ENCODE measurements around the gene PON1.

PON1 gene

DNA sequence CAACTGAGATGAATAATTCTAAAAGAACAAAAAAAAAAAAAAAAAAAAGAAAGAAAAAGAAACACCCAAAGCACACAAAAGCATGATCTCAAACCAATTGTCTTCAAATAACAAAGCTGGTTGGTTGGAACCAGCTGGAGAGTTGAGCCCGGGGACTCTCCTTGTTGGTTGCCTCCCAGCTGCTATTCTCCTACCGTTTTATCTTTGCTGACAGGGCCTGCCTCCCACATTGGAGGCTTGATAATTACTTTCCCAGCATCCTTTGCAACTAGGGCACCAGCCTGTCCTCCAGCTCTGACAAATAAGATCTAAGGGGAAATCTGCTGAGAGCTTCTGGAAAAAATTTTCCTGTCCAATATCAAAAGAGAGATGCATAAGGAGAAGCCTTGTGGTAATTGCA is 6.8 kb downstream of the PON1 start:
- no peak for DNase-seq (ENCODE audit: low read depth)

DNA sequence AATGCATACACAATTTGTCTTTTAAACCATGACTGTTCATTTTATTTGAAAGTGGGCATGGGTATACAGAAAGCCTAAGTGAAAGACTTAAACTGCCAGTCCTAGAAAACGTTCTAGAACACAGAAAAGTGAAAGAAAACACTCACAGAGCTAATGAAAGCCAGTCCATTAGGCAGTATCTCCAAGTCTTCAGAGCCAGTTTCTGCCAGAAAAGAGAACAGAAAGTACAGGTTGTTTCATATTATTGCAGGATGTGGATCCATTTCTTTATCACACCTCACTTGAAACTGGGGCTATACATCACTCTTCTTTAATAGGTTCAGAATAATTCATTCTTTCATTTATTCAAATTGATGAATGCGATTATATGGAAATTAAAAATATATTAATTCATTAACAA is 7.7 kb downstream of the PON1 start:
- DNase-seq (ENCODE audit: low read depth) = no peak

DNA sequence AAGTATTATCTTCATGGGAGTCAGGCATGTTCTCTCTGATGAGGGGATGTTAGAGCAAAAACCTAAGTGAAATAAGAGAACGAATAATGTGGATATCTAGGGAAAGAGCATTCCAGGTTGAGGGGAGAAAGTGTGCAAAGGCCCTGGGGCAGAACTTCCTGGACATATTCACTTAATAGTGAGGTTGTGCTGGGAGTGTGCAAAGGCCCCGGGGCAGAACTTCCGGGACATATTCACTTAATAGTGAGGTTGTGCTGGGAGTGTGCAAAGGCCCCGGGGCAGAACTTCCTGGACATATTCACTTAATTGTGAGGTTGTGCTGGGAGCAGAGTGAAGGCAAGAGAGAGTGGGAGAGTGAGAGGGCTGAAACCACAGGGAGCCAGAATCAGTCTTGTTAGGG is 11.8 kb downstream of the PON1 start:
- DNase-seq (ENCODE audit: low read depth) = no peak

DNA sequence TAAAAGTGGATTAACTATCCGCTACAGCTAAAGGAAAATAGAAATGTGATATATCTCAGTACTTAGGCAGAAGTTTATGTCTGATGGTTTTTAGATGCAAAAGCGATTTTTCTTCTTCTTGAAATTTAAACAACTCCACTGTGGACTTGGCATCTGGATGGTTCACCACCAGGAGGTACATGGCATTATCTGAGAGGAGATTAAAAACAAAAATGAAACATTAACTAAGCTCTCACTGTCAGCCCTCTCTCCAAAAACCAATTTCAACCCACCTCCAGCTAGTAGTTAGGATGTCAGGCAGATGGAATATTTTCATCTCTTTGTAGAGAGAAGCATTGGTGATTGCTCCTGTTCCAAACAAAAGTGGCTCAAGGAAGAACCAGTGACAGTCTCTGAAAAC is 12.9 kb downstream of the PON1 start:
- DNase-seq (ENCODE audit: low read depth) = no peak

DNA sequence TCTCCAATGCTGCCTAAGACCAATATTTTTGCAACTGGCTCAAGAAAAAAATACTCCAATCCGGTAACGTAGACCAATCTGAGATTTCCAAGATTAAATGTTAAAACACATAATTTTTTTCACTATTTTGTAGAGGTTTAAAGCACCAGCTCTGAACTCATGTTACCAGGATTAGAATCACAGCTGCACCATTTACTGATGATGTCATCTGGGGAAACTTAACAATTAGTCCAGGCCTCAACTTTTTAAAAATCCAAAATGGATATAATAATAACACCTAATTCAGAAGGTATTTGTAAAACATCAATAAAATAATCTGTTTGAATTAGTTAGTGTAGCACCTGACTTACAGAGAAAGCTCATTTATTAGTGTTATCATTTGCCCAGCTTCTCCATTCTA is 14.4 kb downstream of the PON1 start:
- DNase-seq (ENCODE audit: low read depth) = no peak

DNA sequence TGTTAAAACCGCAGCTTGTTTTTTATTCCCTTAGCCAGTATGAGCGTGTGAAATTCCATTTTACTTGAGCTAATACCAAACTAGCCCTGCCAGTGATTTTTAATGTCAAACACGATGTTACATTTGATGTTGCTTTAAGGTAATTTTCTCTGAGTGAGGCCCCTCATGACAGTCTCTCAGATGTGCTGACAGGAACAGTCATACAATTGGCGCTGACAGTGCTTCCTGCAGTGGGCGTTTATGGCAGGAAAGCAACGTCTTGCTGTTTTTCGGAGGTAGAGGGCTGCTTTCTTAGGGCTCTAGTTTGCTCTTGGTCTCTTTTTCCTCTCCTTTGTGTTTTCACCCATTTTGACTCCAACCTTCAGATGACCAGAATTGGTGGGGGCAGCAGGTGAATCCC is 19.3 kb downstream of the PON1 start:
- no peak for DNase-seq (ENCODE audit: low read depth)

DNA sequence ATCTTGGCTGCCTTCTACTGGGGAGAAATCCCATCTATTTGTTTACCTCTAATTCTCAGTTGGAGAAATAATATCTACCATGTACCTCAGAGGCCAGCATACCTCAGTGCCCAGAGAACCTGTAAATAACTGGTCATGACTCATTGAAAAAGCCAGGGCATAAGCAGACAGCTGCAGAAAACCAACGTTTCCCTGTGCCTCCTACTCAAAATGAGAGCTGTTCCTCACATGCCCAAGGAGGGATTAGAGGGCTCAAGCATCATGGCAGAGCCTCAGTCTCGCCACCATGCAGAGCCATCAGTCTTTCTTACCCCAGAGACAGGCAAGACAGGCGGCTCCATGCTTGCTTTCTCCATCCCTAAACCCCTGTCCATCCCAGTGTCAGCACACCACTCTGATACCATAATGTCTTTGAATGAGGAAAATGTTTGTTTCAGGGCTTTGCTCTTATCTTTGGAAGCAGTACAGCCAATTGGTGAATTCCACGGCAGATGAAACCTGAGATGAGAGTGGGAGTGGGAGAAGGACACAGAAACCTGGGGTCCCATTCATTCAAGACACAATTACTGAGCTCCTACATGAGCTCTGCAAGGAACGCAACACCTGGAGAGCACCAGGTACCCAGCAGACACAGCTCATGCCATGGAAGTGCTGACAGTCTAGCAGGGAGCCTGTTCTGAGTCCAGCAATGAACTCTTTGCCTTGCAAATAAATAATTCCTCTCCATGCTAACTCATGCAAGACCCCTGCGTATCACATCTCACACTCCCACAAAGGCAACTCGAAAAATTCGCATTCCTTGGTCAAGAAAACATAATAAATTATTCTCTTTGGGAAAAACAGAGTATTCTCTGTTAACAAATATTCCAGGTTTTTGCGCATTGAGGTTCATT is 21.1 kb downstream of the PON1 start:
- DNase-seq (ENCODE audit: low read depth) = no peak

DNA sequence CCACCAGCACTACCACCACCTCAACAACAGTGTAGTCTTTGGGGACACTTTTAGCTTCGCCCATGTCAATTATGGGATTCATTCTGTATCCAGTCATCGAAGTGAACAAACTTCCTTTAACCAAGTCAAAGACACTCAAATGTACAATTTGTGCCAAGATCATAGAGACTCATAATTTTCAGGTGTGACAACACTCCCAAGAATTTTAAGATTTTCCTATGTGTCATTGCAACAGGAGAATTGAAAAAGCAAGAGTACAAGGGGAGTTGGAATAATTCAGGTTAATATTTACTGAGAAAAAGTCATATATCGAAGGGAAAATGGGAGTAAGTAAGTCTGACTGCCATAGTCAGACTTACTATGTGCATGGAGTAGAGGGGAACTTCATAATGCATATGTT is 26.2 kb downstream of the PON1 start:
- no peak for DNase-seq (ENCODE audit: low read depth)

DNA sequence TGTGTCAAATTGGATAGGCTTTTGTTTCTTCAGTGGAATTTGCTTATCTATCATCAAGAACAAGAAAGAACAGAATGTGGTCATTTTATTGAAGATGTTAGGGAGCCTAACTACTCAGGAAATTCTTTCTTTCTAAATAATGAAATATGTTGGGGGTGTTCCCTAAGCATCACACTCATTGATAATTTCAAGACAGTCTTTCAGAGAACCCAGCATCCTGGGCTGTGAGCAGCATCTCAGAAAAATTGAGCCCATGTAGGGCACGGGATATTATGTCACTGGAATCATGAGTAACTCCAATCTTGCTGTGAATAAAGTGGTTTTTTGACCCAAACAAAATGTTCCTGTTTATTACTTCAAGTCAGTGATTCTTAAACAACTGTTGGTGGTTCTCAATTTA is 27.3 kb downstream of the PON1 start:
- no peak for DNase-seq (ENCODE audit: low read depth)

DNA sequence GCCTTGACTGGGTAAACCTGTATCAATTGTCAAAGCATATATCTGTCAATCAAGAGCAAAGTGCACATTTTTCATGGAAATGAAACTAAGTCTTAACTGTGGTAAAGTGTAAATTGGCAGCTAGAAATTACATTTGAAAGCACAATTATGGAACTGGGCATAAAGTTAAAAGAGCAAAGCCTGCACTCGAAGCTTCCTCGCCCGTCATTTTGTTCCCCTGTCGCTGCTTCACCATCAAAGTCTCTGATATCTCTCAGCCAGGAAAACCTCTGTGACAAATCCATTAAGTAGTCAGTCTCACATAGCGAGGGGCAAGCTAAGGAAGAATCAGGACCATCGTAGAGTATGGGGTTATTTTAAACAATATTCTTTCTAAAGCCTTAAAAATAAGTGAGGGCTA is 27.9 kb downstream of the PON1 start:
- no peak for DNase-seq (ENCODE audit: low read depth)

DNA sequence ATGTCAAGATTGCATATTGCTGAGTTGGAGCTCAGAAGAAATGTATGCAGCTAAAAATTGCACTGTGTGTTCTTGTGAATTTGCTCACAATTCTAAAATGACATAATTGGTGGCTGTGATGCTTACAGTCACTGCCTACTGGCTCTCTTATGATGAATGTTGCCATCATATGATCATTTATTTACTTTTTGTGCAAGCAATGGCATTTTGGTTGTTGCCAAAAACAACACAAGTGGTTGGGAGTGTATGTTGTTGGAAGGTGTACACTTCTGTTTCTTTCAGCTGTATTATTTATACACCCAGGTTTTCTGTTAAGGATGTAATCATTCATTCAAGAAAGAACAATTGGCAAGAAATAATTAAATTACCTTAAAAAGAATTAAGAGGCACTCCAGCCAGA is 28.9 kb downstream of the PON1 start:
- no peak for DNase-seq (ENCODE audit: low read depth)

DNA sequence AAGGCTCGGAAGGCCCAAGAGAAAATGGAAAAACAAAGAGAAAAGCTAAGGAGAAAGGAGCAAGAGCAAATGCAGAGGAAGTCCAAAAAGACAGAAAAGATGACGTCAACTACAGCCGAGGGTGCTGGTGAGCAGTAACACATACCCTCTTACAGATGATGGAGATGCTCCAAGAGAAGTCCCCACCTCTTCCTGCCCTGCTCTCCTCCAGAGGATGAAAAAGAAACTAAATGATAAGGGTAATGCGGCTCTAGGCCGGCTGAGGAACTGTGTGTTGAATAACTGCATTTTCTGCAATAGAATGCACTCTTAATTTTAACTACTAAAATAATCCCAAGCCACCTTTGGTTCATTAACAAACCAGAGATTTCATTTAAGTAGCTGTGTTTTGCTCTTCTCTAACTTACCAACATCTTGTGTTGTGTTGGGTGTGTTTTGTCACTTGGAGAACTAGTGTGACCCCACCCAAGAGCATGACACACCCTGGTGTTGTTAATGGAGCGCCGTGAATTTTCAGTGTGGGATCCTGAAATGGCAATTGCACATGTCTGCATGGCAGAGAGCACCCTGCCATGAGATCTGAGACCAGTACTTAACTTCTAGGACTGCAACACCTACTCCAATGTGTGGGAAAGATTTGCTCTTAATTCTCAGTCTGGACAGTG is 34.0 kb downstream of the PON1 start:
- no peak for DNase-seq (ENCODE audit: low read depth)

DNA sequence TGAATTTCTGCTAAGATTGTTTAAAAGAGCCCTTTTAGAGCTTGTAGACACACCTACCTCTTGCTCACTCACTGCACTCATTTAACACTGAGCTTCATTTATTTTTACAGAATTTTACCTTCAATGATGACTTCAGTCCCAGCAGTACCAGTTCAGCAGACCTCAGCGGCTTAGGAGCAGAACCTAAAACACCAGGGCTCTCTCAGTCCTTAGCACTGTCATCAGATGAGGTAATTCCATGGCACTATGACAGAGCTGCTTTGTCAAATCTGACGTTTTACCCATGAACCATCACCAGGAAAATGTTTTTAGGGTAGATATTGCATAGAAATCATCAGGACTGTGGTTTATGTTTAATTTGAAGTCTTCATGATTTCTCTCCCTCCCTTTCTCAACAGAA is 38.2 kb downstream of the PON1 start:
- no peak for DNase-seq (ENCODE audit: low read depth)

DNA sequence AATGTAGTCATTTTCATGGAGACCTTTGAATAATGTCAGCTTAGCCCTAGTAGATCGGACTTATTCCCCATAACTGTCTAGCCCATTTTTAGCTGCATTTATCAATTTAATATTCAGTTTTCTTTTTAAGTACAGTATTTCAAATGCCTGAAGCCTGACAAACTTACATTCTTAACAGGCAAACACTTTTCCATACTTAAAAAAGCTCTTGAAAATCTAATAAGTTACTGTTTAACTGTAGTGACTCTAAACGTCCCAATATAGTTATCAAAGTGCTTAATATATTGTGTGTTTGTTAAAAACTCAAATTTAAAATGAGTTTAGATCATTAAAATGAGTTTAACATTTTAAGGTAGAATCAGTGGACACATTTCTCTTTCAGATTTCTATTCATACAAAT is 44.9 kb downstream of the PON1 start:
- DNase-seq (ENCODE audit: low read depth) = no peak

DNA sequence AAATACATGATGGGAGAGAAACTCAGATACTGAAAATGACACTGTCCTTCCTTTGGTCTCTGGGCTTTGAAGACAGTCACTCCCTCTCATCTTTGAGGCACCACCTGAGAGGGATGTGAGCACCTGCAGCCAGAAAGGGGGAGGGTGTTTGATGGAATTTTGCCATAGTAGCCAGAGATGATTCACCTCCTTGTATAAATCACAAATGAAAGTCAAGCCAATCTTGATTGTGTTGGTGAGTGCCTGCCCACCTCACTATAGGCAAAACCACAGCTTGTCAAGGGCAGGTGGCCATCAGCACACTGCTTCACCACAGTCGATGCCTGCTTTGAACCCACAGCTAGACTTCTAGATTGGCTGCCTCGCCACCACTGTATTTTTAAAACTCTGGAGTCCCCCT is 48.2 kb downstream of the PON1 start:
- DNase-seq (ENCODE audit: low read depth) = no peak

DNA sequence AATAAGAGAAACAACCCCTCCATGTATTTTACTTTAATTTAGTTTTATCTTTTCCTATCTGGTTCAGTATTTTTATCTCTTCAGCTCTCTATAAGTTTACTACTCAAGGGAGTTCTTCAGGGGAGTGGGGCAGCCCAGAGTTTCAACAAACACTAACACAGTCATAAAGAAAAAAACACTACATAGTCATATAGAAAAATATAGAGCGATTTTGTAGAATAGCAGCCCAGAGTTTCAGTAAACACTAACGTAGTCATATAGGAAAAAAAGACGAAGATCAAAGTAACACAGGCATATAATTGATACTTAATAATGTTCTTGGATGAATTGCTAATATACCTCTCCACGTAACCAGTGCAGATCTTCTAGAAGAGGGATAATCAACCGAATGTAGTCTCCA is 54.7 kb downstream of the PON1 start:
- no peak for DNase-seq (ENCODE audit: low read depth)

DNA sequence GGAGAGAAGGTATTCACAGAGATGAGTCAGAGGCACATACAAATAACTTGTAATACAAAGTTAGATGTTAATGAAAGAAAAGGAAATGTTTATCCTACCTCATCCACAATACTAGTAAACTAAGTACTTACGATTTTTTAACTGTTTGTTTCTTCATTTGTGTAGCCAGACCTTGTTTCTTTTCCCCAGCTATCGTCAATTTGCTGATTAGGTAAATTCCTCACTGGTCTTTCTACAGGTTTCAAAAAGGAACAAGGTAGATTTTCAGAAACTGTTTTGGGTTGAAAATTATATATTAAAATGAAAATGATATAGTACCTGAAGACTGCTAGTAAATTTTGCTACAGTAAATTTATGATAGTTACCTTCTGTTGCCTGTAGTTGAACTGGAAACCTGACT is 56.6 kb downstream of the PON1 start:
- no peak for DNase-seq (ENCODE audit: low read depth)

DNA sequence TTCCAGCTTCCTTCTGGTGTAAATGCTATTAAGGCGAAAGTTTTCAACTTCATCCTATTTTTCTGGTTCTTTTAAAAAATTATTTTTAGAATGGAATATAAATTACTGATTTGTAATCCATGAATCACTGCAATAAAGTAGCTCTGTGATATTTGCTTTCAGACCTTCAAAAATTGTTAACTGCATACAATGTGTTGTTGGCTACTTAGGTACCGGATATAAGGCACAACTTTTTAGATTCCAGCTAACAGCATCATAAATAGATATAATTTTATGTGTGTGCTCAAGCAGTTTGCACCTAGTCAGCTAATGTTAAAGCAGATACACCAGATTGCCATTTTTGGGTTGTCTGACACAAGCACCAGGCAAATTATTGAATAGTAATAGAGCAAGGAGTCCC is 58.7 kb downstream of the PON1 start:
- DNase-seq (ENCODE audit: low read depth) = no peak

DNA sequence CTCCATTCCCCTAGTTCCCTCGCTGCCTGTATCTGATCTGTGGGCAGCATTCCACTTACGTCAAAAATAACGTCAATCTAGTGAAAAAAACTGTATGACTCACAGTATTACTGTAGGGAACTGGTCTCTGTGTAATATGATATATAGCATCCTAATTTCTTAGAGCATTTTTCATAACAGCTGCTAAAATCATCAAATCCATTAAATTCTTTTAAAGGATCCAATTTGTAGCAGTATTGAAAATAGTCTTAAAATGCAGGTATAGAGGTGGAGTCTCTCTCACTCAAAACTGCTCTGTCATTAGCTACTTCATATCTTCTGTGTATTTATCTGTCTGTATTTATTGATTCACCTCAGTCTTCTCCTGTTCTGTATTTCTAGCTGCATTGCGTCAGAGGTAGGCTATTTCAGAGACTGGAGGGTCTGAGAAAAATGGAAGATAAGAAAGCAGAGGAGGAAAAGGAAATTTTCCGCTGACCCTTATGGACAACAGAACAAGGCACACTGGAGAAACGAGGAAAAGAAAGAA is 59.9 kb downstream of the PON1 start:
- peak; percentile 87 for DNase-seq (ENCODE audit: low read depth)

DNA sequence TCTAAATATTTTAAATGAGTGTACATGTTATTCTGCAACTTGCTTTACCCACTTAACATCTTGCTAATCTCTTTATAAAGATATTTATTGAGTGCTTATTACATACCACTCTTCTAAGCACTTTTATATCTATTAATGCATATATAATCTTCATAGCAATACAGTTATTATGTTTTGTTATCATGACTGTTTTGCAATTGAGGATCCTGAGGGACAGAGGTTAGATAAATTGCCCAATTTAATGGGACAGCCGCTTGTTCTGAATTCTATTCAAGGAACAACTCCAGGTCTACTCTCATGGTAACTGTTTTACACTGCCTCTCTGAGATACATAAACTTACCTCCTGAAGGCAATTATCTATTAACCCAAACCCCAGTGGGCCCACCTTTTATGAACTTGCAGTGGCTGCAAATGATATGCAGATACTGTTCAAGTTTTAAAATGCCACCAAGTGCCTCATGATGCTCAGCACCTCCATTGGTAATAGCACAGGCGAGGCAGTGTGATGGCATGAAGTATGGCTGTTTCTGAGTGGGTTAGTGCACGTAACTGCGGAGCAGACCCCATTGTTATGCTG is 60.5 kb downstream of the PON1 start:
- DNase-seq (ENCODE audit: low read depth) = peak; percentile 15

DNA sequence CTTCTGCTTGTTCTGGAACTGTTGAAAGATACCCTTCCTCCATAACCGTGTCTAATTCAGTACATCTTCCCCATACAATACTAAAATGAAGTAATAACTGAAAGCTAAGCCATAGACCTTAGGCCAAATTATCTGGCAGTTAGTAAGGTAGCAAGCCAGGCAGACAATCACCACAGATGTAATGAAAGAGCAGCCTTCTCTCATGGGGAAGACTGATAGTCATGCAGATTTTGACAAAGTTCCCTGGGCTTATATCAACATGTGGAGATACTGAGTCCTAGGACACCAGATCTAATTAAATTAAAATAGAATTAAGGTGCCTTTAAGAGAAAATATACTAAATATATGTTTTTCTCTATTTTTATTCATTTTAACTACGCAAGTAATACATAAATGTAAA is 61.5 kb downstream of the PON1 start:
- no peak for DNase-seq (ENCODE audit: low read depth)

DNA sequence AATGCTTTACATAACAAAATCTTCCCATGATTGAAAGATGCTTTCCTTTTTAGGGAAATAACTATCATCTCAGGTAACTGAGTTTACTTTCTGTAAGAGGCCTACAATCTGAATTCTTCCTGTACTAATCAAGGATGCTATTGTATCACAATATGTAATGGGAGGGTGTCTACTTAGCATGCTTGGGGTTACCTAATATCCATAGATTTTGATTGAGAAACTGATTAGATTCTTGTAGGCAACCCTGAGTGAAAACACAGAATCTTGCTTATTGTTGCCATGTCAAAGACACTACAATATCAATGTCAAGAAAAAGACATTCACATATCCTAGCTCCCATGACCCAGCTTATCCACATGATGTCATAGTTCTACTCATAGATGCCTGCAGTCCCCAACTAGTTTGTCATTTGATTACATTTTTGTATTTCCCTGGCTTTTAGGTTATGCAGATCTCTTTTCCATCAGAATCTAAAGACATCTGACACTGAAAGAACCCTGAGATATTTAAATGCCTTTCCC is 62.4 kb downstream of the PON1 start:
- DNase-seq (ENCODE audit: low read depth) = no peak

DNA sequence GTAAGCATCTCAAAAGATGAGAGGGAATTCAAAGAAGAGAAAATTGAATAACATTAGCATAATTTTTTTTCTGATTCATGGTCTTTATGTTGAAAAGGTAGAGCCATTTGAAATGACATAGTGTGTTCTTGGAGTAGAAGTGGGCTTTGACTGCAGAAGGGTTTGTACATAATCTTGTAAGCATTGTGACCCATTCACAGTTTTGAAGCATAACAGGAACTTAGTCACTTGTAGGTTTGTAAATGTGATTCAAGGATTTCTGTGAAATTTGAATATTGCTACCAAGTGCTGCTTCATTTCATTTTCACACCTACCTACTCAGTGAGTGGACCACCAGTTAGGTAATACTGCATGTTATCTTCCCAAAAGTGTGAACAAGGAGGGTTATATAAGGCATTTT is 68.6 kb downstream of the PON1 start:
- no peak for DNase-seq (ENCODE audit: low read depth)
